Measurements from ENCODE around the gene MATN1.

DNA sequence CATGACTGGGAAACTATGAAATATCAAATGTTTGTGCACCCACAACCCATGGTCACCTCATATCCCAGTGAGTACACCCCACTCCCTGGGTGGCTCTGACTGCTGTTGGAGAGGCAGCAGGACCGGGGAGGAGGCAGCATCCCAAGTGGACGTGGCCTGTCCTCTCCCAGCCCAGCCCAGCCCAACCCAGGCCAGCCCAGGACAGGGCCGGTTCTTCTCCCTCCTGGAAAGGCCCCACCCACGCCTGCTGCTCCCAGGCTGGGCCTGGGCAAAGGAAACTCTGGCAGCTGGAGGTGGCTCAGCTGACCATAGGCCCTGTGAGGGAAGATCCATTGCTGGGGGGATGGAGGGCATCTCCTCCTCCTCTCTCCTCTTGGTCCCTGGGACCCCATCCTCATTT is 19.1 kb downstream of the MATN1 start:
- TF ChIP-seq EZH2 (IDR thresholded peaks at IDR 0.05), result no peak
- no peak for TF ChIP-seq POLR2AphosphoS5 (IDR thresholded peaks at IDR 0.05; ENCODE audit: borderline replicate concordance, low read depth, low read length)
